GM19238 (cell line): ENCODE measurements around the gene NEU4.
"Not testable (repeated sequence)": the region's sequence is repeated elsewhere in the genome, so short reads cannot be mapped to it uniquely, and the experiment has no call there.

ENCODE experiments used
- DNase-seq: peaks from one replicate; pipeline ENCODE4 v3.0.0; 2011; ENCODE audit warnings: low spot score; ENCODE audit not compliant: insufficient read length

Gene NEU4

DNA sequence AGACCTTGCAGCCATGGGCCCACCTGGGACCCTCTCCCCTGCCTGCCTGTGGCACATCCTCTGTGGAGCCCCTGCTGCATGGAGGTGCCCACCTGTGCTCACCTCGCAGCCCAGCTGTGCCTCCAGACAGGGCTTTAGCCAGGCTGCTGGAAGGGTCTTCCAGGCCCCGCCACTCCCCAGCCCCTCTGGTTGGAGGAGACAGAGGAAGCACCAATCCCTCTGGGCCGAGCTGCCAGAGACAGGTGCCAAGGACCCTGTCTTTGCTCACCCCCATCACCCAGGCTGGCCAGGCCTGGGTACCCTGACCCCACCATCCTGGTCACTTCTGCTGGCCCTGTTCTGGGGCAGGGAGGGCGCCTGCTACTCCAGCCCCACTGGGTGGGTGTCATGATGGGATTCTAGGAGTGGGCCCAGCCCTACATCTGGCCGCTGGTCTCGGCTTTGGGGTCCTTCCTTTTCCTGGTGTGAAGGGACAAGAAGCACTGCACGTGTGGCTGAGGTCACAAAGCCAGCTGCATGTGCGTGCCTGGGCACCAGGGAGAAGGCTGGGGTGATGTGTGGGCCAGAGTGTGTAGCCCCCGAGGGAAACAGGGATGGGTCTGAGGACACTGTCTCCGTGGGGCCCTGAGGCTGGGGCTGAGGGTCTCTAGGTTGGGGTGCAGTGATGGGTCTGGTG, 9.3 kb upstream of the NEU4 start:
- DNase-seq: no peak

DNA sequence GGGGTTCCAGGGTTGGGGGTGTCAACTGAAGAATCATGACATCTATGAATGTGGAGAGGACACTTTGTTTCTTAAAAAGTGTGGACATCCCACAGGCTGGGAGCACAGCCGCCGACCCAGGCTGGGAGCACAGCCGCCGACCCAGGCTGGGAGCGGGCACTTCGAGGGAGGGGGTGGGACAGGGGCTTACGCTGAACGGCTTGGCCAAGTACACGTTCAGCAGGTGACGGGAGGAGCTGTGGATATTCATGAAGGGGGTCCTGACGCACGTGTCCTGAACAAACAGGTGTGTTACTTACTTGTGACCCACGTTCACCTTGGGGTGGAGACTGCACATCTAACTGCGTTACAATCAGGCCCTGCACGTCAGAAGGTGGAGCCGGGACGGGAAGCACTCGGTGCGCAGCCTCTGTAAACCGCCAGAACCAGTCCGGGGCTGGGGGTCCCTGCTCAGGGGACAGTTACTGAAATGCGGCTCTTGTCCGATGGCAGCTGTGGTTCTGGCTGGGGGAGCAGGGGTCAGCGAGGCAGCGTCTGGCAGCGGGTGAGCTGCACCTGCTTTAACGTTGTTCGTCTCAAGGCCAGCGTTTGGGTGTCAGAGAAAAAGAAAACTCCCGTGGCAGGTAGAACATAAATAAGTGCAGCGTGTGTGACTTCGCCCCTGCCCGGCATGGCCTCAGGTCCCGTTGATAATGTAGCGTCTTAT, 8.6 kb upstream of the NEU4 start:
- DNase-seq: not testable (repeated sequence)

DNA sequence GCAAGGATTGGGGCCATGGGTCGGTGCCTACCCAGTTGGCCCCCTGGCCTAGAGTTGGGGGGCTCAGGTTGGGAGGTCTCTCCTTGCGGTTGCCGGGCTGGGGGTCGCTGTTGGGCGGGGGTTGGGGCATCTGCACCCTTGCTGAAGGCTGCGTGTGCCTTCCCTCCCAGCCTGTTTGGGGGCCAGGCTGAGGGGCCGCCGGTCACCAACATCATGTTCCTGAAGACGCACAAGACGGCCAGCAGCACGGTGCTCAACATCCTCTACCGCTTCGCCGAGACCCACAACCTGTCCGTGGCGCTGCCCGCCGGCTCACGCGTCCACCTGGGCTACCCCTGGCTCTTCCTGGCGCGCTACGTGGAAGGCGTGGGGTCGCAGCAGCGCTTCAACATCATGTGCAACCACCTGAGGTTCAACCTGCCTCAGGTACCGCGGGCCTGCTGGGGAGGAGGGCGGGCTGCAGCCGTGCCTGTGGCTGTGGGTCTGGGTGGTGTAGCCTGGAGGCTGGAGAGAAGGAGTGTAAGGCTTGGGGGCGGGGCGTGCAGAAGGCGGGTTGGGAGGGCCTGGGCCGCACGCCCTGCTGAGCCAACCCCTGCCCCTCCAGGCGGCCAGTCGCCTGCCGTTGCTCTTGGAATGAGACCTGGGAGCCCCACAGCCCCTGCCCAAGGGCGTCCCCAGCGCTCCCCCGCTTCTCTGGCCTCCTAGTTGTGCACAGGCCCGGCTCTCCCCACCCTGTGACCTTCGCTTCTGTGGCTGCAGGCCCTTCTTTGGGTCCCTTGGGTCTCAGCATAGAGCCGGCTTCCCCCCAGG, 7.2 kb upstream of the NEU4 start:
- no peak for DNase-seq

DNA sequence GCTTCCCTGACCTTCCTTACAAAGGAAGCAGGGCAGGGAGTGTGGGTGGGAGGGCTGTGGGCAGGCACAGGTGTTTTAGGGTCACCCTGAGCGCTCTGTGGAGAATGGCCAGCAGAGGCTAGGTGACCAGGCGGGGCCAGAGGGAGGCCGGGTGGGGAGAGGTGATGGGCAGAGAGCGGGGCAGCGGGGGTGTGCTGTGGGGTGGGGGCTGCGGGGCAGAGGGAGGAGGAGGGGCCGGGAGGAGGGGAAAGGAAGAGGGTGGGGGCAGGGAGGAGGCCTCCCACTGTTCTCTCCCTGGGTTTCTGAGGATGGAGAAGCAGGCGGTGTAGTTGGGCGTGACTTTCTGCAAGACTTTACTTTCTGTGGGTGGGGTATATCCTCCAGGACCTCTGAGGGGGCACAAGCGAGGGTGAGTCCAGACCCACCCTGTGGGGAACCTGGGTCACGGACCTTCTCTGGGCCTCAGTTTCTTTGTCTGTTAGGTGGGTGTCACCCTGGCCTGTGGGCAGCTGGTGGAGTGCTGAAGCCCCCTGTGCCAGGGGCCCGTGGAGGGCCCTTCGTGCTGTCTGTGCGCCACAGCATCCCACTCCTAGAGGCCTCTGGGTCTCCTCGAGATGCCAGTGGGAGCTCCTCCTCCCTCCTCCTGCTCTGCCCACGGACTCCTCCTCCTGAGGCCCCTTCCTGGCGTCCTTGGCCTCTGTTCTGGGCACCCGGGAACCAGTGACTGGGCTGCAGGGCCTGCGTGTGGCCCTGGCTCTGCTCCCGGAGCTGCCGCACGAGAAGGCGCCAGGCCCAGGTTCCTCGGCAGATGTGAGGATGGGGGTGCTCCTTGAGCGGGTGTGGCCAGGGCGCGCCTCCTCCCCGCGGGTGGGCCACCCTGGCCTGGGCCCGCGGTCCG, 6.3 kb upstream of the NEU4 start:
- DNase-seq: no peak

- no peak for DNase-seq
Measured at GRCh38 chr2:241803387-241804325, 5.3 kb upstream of the NEU4 start.

GRCh38 chr2:241804326-241805229, 4.4 kb upstream of the NEU4 start:
- no peak for DNase-seq

DNA sequence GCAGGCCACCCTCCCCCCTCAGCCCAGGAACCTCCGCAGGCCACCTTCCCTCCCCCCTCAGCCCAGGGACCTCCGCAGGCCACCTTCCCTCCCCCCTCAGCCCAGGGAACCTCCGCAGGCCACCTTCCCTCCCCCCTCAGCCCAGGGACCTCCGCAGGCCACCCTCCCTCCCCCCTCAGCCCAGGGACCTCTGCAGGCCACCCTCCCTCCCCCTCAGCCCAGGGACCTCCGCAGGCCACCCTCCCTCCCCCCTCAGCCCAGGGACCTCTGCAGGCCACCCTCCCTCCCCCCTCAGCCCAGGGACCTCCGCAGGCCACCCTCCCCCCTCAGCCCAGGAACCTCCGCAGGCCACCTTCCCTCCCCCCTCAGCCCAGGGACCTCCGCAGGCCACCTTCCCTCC, 2.8 kb upstream of the NEU4 start:
- DNase-seq: not testable (repeated sequence)

DNA sequence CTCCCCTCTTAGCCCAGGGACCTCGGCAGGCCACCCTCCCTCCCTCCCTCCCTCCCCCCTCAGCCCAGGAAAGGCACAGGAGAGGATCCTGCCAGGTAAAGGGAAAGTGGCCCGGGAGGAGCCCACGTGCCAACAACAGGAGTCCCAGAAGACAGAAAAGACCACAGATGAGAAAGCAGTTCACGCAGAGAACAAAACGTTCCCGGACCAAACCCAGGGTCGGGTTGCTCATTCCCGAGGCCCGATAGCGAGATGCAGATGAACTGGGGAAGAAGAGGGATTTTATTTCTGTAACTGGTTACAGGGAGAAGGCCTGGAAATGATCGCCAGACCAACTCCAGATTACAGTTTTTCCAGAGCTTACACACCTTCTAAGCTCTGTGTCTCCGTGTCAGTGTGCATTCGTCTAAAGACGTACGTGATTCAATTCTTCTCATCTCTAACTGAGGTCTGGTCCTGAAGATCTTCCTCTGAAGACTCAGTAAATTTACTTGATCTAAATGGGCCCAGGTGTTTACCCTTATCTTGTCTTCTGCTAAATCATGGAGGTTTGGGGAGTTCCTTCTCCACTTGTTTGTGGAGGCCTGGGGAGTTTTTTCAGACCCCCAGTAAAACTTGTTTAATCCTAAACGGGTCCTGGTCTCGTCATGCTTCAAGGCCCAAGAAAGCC, 807 bp upstream of the NEU4 start:
- DNase-seq: no peak

DNA sequence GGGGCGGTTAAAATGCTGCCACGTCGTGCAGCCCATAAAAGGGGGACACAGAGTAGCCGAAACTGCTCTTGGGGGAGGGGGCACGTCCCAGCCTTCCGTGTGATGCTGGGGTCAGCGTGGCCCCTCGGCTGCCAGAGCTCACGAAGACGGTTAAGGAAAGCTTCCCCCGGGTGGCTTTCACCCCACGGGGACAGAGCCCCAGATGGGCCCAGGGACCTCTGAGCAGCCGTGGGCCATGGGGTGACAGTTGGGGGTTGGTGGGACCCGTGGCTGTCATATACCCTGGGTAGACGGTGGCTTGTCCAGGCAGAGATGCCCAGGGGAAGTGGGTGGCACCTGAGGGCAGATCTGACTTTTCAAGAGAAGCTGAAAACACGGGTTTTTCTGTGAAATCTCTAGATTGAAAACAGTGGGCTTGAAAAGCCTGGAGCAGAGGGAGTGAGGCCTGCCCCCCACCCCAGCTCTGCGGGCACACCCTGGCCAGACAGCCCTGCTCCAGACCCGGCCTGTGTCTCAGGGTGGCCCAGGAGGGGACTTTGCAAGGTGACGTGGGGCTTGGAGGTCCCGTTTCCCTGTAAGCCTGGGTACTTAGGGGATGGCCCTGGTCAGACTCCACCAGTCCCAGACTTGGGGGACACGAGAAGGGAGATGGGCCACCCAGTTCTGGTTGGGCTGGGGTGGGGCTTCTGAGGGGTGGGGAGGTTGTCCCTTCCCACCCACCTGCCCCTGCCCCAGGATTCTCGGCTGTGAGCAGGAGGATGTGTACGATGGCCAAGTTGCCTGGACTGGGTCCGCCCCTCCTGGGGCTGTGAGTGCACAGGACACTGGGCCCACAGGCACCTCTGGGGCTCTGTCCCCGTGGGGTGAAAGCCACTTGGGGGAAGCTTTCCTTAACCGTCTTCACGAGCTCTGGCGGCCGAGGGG, 652 bp downstream of the NEU4 start:
- no peak for DNase-seq

DNA sequence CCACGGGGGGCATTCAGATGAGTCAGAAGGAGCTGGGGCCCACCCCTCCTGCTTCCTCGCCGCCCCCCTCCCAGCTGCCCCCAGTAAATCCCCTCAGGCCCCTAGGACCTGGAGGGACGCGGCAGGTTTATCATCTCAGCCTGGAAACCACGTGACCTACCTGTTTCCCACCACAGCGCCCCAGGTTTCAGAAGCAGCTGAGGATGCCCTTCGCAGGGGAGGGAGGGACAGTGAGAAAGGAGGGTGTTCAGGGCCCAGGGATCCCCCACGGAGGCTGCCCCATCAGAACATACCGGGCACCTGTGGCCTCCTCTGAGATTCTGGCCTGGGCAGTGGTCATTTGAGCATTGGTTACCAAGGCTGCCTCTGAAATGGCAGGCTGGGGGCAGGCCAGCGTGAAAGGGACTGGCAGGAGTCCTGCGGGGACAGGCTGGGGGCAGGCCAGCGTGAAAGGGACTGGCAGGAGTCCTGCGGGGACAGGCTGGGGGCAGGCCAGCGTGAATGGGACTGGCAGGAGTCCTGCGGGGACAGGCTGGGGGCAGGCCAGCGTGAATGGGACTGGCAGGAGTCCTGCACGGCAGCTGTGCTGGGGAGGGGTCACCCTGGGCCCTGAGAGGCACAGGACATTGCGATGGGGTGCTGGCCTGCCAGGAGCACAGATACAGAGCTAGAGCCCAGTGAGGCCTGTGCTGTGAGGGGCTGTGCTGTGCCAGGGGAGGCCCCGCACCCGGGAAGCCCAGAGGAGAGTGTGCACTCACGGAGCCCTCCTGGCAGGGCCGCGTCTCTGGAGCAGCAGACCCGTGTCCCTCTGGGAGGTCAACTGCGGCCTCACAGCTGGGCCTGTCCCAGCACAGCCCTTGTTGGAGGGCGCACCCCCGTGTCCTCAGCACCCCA, 1.6 kb downstream of the NEU4 start:
- DNase-seq: no peak

- DNase-seq: no peak
Measured at GRCh38 chr2:241811201-241811951, 2.4 kb downstream of the NEU4 start.

- no peak for DNase-seq
Measured at GRCh38 chr2:241811952-241812729, 3.1 kb downstream of the NEU4 start.

- no peak for DNase-seq
Measured at GRCh38 chr2:241812730-241813643, 4.0 kb downstream of the NEU4 start.
